Heart right ventricle (tissue), 16 donors: ENCODE data around the gene SLIT1. TPM values are rescaled to one million over a fixed set of nuclear protein-coding genes. Genes with fewer than 3 reads are reported as not detected.

Source experiments
- ATAC-seq, 8 donors: fragments of 200-7000 bp; cut with Tn5 transposase; one replicate each; pipeline ENCODE4 v1.9.1; 2020; ENCODE audit warnings: mild to moderate bottlenecking in 8 of 8, moderate library complexity in 8 of 8, moderate number of reproducible peaks in 1 of 8
- DNase-seq, 2 donors: peaks; one replicate each; pipeline ENCODE4 v3.0.0-alpha.2; 2020
- H3K27ac ChIP-seq, 10 donors: fragments of 200-600 bp; sonication (generic) in 2 of 10; one replicate each; pipeline versions ENCODE4 v1.5.0 to v1.8.0; 2020 to 2022; ENCODE audit warnings: mild to moderate bottlenecking in 3 of 10
- H3K27me3 ChIP-seq, 7 donors: fragments of 200-600 bp; one replicate each; pipeline ENCODE4 v1.8.0; 2021 to 2022; ENCODE audit warnings: mild to moderate bottlenecking in 2 of 7
- H3K36me3 ChIP-seq, 9 donors: fragments of 200-600 bp; sonication (generic) in 1 of 9; one replicate each; pipeline versions ENCODE4 v1.5.0 to v1.8.0; 2020 to 2022; ENCODE audit warnings: mild to moderate bottlenecking in 2 of 9
- H3K4me1 ChIP-seq, 9 donors: fragments of 200-600 bp; sonication (generic) in 1 of 9; one replicate each; pipeline versions ENCODE4 v1.5.0 to v1.8.0; 2020 to 2022; ENCODE audit warnings: mild to moderate bottlenecking in 4 of 9
- H3K4me3 ChIP-seq, 10 donors: fragments of 200-600 bp; sonication (generic) in 2 of 10; one replicate each; pipeline versions ENCODE4 v1.5.0 to v1.8.0; 2020 to 2022; ENCODE audit warnings: mild to moderate bottlenecking in 7 of 10, moderate library complexity in 2 of 10
- H3K9me3 ChIP-seq, 11 donors: fragments of 200-600 bp in 10 of 11; sonication (generic) in 2 of 11; one replicate each; pipeline versions ENCODE4 v1.5.0 to v1.8.0; 2013 to 2022; ENCODE audit warnings: mild to moderate bottlenecking in 2 of 11, control low read depth in 1 of 11, moderate library complexity in 1 of 11
- CTCF ChIP-seq, 9 donors: fragments of 200-600 bp; sonication (generic) in 2 of 9; IDR thresholded peaks; one replicate each; pipeline versions ENCODE4 v1.5.0 to v1.8.0; 2021 to 2022; ENCODE audit warnings: antibody characterized with exemption in 9 of 9, mild to moderate bottlenecking in 5 of 9, moderate library complexity in 1 of 9
- WGBS, 2 donors: extraction: QIAGEN DNeasy Blood & Tissue Kit; methylation state at CpG; one replicate each; pipeline ENCODE4 v1.1.7; 2013; ENCODE audit warnings: inconsistent platforms in 1 of 2; 5-methylcytosine and 5-hydroxymethylcytosine counted together
- intact Hi-C, 10 donors: fragments of 100-400 bp; cut with DNase I; formaldehyde crosslinking; loops; one replicate each; pipeline versions ENCODE4 v1.11.1 to v1.14.2; 2022
- polyA plus RNA-seq, 2 donors: library from polyadenylated mRNA; stranded (reverse); fragments of 200-250 nt; gene quantifications; one replicate each; pipeline ENCODE4 v1.2.3, GENCODE V29; 2013
- total RNA-seq, 10 donors: library from RNA; stranded (reverse); fragmentation: NEBNext Ultra II Directional in 3 of 10; extraction: Animal tissue kit (Norgen Biotek cat#: 25700) in 3 of 10; gene quantifications; one replicate each; pipeline versions ENCODE4 v1.2.1 to v1.2.4, GENCODE V29; 2021 to 2023
- donor health status: Arrhythmogenic right ventricular cardiomyopathy.
- donor health status: ischemic (EF 13 %, LVEDD 7.1; RV severe dilation, severe dysfunction).
- donor health status: healthy with polysubstance abuse.
- donor health status: DM: no; HTN: yes; CAD: no.
- donor health status: DM: no; HTN: no; CAD: no.
- donor health status: ischemic (EF 25% LVEDD 6.9; RV normal size, moderate dysfunction).
- donor health status: ischemic (EF 25% LVEDD 5.7; RV mildly dilated, moderate dysfunction).
- donor health status: healthy.
- donor health status: DM: yes; HTN: yes; CAD: no.
- donor health status: Ischemic cardiomyopathy.
- donor health status: ischemic (EF 35%, LVEDD 5.7; RV mildly dilated, moderate dysfunction).
- donor health status: nonischemic (EF 11% LVEDD 7.7; RV severe dilation, severe dysfunction).
- donor health status: DM: yes; HTN: yes; CAD: no.
- donor health status: PGD.
- donor health status: ischemic (EF 29% LVEDD 5.4; RV normal size, mild dysfunction).
- donor health status: nonischemic (EF 23%, LVEDD 6.1; RV moderate dilation, normal function).

Gene SLIT1
- total and polyA plus RNA-seq, 12 donors, result 0.04 to 0.31 (median 0.13) TPM; not detected in 1

DNA sequence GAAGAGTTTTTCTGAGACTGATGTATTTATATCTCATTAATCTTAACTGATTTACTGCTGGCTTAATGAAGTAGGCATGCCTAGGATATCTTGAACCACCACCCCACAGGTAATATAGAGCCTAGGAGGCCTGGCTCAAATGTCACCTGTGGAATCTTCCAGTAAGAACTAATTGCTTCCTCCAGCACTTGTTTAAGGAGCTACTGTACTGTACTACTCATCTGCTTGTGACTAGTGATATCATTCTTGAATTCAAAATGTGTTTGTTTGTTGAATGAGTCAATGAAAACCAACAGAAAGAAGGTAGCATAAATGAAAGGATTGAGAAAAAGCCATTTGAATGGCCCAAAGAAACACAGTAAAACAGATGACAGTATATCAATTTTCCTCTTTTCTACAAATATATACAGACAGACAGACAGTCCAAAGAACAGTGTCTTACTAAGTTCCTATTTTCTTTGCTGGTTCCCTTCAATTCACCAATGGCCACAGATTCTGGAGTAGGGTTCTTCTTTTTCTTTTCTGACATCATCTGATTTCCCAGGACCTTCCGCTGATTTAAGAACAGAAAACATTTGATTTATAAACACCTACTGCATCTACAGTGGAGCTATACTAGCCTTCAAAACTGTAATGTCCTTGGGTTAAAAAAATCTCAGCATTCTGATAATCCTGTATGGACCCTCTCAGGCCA, 43.7 kb upstream of the SLIT1 start:
- H3K4me3 ChIP-seq, result no peak overlapping the region
- H3K9me3 ChIP-seq, result no peaks in the 10 kb centered on the region
- peaks cover 0 to 83% (median 6%) of the 10 kb centered on the region in 9 donors for H3K36me3 ChIP-seq
- peaks cover 0 to 13% (median 0%) of the 10 kb centered on the region in 9 donors for H3K4me1 ChIP-seq
- ATAC-seq (no peak), DNase-seq (no peak)
- 90 to 94% methylated on average over 1 of the region's 1 CpG for WGBS, 2 donors
- H3K27me3 ChIP-seq, result no peaks in the 10 kb centered on the region
- intact Hi-C loops, result no loop called here
- H3K27ac ChIP-seq, result no peak overlapping the region
- no peak for TF ChIP-seq CTCF (IDR thresholded peaks at IDR 0.05)

DNA sequence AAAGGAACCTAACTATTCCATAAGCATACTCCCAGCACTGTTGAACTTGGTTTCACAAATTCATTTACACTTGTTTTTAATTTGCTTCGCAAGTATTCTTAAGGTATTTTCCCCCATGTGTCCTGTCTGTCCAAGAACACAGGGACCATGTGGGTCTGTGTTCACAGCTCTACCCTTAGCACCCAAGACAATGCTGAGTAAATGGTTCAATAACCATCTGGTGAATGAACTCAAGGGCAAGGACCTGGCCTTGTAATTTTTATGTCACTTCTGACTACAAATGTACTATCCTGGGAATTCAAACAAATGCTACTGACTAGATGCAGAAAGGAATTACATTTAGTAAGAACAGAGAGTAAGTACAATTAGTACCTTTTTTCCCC, 43.0 kb upstream of the SLIT1 start:
- TF ChIP-seq CTCF (IDR thresholded peaks at IDR 0.05), result no peak
- 95 to 98% methylated on average over 1 of the region's 1 CpG for WGBS, 2 donors
- Histone ChIP-seq H3K4me3 (no peak overlapping the region), H3K27ac (no peak overlapping the region), H3K27me3 (no peaks in the 10 kb centered on the region), H3K36me3 (peaks cover 0 to 86% (median 6%) of the 10 kb centered on the region in 9 donors), H3K4me1 (peaks cover 0 to 16% (median 0%) of the 10 kb centered on the region in 9 donors), H3K9me3 (no peaks in the 10 kb centered on the region)
- no peak for DNase-seq
- no peak for ATAC-seq
- intact Hi-C loops, result no loop called here

DNA sequence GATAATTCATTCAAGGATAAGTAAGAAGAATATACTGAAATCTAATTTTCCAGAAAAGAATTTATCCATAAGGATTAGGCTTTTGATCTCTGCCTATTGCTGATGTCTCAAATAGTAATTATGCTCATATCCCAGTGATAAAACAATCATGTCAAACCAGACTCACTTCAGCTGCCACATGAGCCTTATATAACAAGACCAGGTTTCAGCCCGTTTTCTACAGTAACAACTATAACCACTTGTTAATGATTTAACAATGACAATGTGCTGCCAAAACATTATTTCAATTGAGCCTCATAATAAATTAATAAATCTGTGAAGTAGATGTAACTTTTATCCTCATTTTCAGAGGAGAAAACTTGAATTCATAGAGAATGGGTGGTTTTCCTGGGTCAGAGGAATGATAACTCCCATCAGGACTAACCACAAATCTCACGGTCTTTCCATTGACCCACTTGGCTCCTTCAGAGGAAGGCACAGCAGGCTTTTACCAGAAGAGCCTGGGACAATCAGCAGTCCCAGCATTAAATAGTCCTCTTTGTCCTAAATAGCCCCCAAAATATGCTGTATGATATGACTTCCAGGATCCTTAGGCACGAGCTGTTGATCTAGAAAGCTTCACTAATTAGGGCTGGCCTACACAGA, 42.5 kb upstream of the SLIT1 start:
- H3K27me3 ChIP-seq, result no peaks in the 10 kb centered on the region
- no peaks in the 10 kb centered on the region for H3K9me3 ChIP-seq
- 88 to 91% methylated on average over 3 of the region's 3 CpGs for WGBS, 2 donors
- DNase-seq, result no peak
- no peak for TF ChIP-seq CTCF (IDR thresholded peaks at IDR 0.05)
- intact Hi-C loops, result no loop called here
- no peak overlapping the region for H3K4me3 ChIP-seq
- H3K36me3 ChIP-seq, result peaks cover 0 to 86% (median 6%) of the 10 kb centered on the region in 9 donors
- H3K4me1 ChIP-seq, result peaks cover 0 to 16% (median 0%) of the 10 kb centered on the region in 9 donors
- no peak for ATAC-seq
- H3K27ac ChIP-seq, result no peak overlapping the region

DNA sequence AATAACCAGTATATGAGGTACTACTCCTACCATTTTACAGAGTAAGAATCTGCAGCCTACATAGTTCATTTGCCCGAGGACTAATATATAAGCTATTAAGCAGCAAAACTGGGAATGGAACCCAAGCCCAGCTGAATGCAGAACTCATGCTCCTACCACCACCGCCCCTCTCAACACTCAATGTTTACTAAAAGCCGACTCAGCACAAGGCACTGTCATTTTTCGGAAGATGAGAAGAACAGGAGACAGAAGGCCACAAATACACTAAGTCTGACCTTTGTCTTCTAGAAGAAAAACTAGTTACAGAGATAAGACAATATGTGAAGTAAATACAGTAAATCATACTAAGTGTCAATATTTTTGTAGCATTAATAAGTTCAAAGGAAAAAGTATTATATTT, 40.6 kb upstream of the SLIT1 start:
- H3K27ac ChIP-seq, result no peak overlapping the region
- no peak overlapping the region for H3K4me3 ChIP-seq
- no peaks in the 10 kb centered on the region for H3K9me3 ChIP-seq
- intact Hi-C loops, result no loop called here
- TF ChIP-seq CTCF (IDR thresholded peaks at IDR 0.05), result no peak
- H3K36me3 ChIP-seq, result peaks cover 0 to 79% (median 6%) of the 10 kb centered on the region in 9 donors
- ATAC-seq (no peak), DNase-seq (no peak)
- 95% methylated on average over 4 of the region's 4 CpGs for WGBS, 2 donors
- H3K27me3 ChIP-seq, result no peaks in the 10 kb centered on the region
- H3K4me1 ChIP-seq, result peaks cover 0 to 16% (median 0%) of the 10 kb centered on the region in 9 donors
